SK-N-SH treated with all-trans-retinoic acid at 6 μM for 48 hours (cell line): ENCODE measurements around the gene PPIAL4G.

Source experiments
- ARNTL ChIP-seq: fragments of 450-650 bp; formaldehyde crosslinking; IDR thresholded peaks from 2 replicates; pipeline ENCODE4 v1.5.0; 2020; ENCODE audit warnings: low read depth, mild to moderate bottlenecking, moderate library complexity, borderline replicate concordance
- CREB5 ChIP-seq: fragments of 250-450 bp; sonication (Bioruptor Pico); IDR thresholded peaks from 2 replicates; pipeline ENCODE4 v1.5.1; 2020; ENCODE audit warnings: low read depth, mild to moderate bottlenecking, moderate library complexity
- ESRRG ChIP-seq: fragments of 250-450 bp; sonication (Bioruptor Pico); IDR thresholded peaks from 2 replicates; pipeline ENCODE4 v1.6.1; 2021; ENCODE audit warnings: mild to moderate bottlenecking
- OSR1 ChIP-seq: fragments of 250-450 bp; sonication (Bioruptor Pico); IDR thresholded peaks from 2 replicates; pipeline ENCODE4 v1.8.0; 2022; ENCODE audit warnings: moderate library complexity, mild to moderate bottlenecking, inconsistent platforms
- RARB ChIP-seq: fragments of 250-450 bp; sonication (Bioruptor Pico); IDR thresholded peaks from 2 replicates; pipeline ENCODE4 v1.8.0; 2021; ENCODE audit warnings: mild to moderate bottlenecking, moderate library complexity
- TCF4 ChIP-seq: fragments of 250-450 bp; sonication (Bioruptor Pico); IDR thresholded peaks from 2 replicates; pipeline ENCODE4 v1.8.0; 2021; ENCODE audit warnings: mild to moderate bottlenecking, moderate library complexity, borderline replicate concordance
- TOX ChIP-seq: fragments of 250-450 bp; sonication (Bioruptor Pico); IDR thresholded peaks from 2 replicates; pipeline ENCODE4 v1.8.0; 2021; ENCODE audit warnings: mild to moderate bottlenecking, moderate library complexity, borderline replicate concordance
- ZC3H10 ChIP-seq: fragments of 250-450 bp; sonication (Bioruptor Pico); IDR thresholded peaks from 2 replicates; pipeline ENCODE4 v1.5.1; 2021; ENCODE audit warnings: mild to moderate bottlenecking, moderate library complexity
- ZFP3 ChIP-seq: fragments of 250-450 bp; sonication (Bioruptor Pico); IDR thresholded peaks from 2 replicates; pipeline ENCODE4 v1.5.0; 2020; ENCODE audit warnings: mild to moderate bottlenecking, moderate library complexity
- ZFP30 ChIP-seq: fragments of 450-650 bp; formaldehyde crosslinking; IDR thresholded peaks from 2 replicates; pipeline ENCODE4 v1.5.0; 2022; ENCODE audit warnings: mild to moderate bottlenecking, moderate library complexity
- ZNF8 ChIP-seq: fragments of 450-650 bp; formaldehyde crosslinking; IDR thresholded peaks from 2 replicates; pipeline ENCODE4 v1.5.0; 2020; ENCODE audit warnings: mild to moderate bottlenecking, moderate library complexity
- TF ChIP-seq, protein P1 (sequence below): fragments of 250-450 bp; sonication (Bioruptor Pico); IDR thresholded peaks from 2 replicates; pipeline ENCODE4 v1.5.1; 2021; ENCODE audit warnings: mild to moderate bottlenecking, moderate library complexity

GRCh38 chr1:148435406-148435805 is 47.7 kb downstream of the PPIAL4G start:
- TF ChIP-seq ARNTL (CRISPR knock-in tag) (no peak), CREB5 (no peak), ZNF8 (CRISPR knock-in tag) (no peak), ZC3H10 (no peak), ZFP30 (CRISPR knock-in tag) (no peak), RARB (CRISPR knock-in tag) (no peak), OSR1 (CRISPR knock-in tag) (no peak), ESRRG (CRISPR knock-in tag) (no peak), ZFP3 (CRISPR knock-in tag) (no peak), TCF4 (CRISPR knock-in tag) (no peak), TOX (CRISPR knock-in tag) (no peak)
- TF ChIP-seq, protein P1, sequence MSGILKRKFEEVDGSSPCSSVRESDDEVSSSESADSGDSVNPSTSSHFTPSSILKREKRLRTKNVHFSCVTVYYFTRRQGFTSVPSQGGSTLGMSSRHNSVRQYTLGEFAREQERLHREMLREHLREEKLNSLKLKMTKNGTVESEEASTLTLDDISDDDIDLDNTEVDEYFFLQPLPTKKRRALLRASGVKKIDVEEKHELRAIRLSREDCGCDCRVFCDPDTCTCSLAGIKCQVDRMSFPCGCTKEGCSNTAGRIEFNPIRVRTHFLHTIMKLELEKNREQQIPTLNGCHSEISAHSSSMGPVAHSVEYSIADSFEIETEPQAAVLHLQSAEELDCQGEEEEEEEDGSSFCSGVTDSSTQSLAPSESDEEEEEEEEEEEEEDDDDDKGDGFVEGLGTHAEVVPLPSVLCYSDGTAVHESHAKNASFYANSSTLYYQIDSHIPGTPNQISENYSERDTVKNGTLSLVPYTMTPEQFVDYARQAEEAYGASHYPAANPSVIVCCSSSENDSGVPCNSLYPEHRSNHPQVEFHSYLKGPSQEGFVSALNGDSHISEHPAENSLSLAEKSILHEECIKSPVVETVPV: no peak
